Measurements from ENCODE around the gene MIER2.

MIER2 gene

GRCh38 chr19:307793-308420 lies 36.7 kb downstream of the MIER2 start:
- DNase-seq (ENCODE audit: low read depth), result no peak

GRCh38 chr19:307111-307531 lies 37.5 kb downstream of the MIER2 start:
- no peak for DNase-seq (ENCODE audit: low read depth)

DNA sequence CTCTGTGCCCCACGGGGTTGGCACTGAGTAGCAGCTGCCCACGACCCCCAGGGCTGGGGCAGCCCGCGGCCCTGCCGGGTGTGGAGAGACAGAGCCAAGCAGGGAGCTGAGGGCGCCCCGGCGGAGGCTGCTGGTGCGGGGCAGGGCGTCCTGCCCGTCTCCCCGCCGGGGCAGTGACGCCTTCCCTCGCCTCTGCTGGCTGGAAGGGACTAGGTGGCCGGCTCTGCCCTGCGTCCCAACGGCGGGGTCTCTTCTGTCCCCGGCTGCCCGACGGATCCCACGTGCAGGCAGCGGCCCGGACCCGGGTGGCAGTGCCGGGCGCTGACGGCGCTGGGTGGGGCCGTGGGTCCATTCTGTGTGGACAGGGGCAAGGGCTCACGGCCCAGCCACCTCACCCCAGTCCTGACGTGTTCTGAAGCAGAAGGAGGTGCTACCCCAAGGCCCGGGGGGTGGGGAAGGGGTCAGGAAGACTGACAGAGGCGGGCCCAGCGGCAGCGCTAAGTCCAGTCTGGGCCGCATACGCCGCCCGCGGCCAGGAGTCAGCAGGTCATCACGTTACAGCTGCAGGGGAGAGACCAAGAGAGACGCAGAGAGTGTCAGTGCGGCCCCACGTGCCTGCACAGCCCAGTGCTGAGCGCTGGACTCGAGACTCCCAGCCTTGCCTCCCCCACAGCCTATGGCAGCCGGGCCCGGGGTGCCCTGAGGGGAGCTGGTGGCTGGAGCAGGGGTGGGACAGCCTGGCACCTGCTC lies 38.3 kb downstream of the MIER2 start:
- no peak for DNase-seq (ENCODE audit: low read depth)

DNA sequence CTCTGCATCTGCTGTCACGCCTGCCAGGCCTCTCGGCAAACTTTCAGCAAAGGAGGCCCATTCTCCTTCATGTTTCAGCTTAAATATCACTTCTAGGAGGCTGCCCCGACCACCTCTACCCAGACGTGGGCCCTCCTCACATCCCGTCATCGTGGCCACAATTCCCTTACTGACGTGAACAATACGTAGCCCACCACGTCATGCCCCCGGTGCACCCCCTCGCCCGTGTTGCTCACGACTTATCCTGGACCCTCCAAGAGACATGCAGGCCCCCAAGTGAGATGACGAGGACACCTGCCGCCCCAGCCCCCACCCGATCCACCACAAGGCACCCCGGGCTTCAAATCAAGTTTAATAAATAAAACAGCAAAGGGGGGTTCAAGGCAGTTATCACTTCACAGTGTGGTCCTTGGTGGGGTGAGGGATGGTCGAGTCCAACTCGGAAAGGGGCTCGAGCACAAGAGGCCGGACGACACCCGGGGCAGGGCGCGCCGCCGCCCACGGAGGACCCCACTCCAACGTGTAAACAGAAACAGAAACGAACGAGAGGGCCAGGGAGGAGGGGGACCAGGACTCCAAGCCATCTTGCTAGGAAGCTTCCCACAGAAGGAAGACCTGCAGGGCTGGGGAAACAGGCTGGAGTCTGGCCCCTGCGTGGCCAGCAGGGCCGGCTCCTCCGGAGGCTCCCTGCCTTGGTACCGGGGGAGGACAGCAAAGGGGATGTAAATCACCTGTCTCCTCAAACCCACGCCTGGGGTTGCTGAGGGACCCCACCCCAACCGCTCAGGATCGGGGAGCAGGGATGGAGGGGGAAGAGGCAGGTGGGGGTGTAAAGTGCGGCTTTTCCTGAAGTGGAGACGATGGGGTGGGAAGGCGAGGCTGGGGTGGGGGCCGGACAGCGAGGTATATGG lies 39.1 kb downstream of the MIER2 start:
- no peak for DNase-seq (ENCODE audit: low read depth)

DNA sequence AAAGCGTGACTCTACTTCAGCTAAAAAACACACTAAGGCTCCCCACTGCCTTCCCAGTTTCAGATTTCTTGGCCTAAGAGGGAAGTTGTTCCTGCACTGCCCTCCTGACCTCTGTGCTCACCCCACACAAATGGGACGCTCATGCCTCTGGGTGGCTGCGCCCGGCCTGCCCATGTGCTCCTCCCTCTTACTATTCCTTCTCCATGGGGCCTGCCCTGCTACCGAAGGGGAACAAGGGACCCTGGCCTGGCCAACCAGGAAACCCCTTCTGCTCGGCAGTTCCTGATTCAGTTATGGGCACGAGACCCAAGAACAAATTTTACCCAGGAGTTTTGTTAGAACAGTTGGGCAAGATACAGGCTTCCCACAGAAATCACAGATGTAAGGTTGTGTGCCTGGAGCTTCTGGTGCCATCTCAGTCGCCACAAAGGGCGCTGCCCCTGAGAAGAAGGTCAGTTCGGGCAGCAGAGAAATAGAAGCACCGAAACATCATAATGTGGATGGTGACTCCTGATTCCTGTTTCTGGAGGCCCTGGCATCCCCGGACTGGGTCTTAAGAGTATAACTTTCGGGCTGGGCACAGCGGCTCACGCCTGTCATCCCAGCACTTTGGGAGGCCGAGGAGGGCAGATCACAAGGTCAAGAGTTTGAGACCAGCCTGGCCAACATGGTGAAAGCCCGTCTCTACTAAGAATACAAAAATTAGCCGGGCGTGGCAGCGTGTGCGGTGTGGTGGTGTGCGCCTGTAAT lies 47.9 kb downstream of the MIER2 start:
- DNase-seq (ENCODE audit: low read depth), result no peak

- no peak for DNase-seq (ENCODE audit: low read depth)
Observed at GRCh38 chr19:295687-296370, 48.8 kb downstream of the MIER2 start.

DNA sequence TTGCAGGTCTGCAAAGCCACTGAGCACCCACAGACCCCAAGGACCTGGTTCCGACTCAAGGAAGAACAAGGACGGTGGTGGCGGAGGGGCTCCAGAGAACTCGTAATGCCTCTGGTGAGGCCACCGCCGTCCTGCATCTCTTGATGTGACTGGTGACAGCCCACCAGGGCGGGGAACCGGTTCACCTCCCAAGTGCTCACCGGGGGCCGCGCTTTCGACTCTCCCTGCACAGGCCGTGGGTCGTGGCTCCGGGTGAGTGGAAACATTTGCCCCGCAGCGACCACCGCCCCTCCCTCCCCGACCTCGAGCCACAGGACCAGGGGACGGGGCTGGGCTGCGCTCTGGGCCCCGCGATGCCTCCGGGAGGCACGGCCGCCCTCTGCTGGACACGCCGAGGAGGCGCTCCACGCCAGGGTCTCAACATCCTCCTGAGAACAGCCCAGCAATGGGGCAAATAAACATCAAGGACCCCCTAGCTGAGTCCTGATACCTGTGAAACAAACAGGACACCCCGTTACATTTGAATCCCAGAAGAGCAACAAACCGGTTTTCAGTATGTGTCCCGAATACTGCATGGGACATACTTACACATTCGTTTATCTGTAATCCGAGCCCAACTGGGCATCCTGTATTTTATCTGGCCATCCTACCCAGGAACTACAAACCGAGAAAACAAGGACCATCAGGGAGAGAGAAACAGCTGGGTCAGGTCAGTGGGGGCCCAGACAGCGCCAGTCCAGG lies 49.5 kb downstream of the MIER2 start:
- DNase-seq (ENCODE audit: low read depth), result no peak

DNA sequence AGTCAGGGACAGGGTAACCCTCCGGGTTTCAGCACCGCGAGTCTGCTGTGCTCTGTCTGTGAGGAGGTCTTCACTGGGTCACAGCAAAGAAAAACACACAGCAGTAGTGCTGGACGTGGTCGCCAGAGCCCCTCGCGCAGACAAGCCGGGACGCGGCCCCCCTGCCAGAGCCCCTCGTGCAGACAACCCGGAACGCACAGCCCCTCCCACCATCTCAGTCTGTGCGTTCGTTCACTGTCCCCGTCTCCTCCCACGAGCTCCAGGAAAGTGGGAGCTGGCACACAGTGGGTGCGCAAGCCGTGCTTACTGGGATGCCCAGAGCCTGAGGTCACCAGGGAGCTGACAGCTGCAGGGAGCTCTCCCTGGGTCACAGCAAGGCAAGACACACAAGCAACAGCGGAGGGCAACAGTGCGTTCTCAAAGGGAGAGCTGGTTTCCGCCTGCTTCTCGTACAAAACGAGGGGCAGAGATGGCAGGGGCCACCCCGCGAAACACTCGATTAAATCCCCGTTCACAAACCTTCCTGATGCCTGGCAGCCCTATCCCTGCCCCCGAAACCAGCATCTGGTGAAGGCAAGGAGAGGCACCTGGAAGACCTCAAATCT lies 50.2 kb downstream of the MIER2 start:
- no peak for DNase-seq (ENCODE audit: low read depth)

DNA sequence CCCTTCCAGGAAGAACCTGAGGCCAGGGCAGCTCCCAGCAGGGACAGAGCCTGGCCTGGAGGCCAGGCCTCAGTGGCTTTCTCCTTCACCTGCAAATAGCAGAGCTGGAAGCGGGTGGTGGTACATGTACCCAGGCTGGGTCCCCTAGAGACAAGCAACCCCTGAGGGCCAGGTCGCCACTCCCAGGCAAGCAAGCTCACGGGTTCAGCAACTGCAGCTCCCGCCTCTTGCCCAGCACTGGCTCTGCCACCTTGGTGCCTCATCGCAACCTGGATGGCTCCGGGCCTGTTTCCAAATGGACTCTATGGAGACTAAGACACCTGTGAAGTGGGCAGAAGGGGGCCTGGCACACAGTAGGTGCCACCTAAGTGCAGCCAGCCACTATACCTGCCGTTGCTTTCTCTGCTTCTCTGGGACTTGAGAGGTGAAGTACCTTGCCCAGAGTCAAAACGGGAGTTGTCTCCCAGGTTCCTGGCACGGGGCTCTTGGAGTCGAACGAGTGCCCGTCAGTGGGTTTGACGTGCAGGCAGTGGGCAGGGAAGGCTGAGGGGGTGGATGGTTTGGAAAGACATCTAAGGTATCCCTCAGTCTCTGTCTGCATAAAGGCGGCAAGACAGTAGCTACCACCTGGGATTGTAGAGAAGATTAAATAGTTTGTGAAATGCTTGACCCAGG lies 51.0 kb downstream of the MIER2 start:
- no peak for DNase-seq (ENCODE audit: low read depth)

- no peak for DNase-seq (ENCODE audit: low read depth)
Observed at GRCh38 chr19:292951-293350, 51.6 kb downstream of the MIER2 start.

DNA sequence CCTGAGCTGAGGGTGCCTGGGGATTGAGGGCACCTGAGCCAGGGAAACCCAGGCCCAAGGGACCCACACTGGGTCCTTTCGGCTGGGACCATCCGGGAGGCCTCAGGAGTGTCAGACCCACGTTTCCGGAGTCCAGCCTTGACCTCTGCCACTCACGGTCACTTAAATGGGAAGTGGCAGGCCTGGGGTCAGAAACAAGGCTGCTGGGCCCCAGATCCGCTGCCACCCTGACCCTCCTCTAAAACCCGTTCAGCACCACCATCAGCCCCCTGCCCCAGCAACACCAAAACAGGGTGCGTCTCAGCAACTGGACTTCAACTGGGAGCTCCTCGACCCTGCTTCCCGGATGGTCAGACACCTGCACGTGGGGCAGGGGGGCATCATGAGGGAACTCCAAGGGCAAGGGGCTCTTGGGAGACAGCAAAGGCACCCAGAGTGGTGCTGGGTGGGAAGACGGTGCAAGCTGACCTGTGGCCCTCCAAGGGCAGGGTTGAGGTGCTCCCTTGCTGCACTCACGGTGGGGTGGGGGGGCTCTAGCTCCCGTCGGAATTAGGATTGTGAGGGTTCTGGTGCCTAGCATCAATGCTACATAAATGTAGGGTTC lies 52.2 kb downstream of the MIER2 start:
- no peak for DNase-seq (ENCODE audit: low read depth)

GRCh38 chr19:291561-292280 lies 52.9 kb downstream of the MIER2 start:
- DNase-seq (ENCODE audit: low read depth), result no peak

DNA sequence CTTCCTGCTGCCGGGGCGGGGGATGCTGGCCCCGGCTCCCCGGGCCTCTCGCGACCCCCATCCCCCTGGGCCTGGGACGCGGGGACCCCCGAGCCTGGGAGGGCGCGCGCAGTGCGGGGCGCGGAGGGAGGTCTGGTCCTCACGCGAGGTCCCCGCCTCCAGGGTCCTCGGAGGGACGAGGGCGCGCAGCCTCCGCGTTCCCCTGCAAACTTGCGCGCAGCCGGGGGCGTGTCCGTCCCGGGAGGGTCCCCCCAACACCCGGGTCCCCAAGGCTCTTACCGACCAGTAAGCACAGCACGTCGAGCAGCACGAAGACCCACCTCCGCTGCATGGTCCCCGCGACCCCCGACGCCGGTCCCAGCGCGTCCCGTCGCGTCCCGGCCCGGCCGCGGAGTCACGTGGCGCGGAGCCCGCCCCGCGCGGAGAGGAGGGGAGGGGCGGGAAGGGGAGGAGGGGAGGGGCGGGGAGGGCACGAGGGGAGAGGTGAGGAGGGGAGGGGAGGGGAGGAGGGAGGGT lies 53.5 kb downstream of the MIER2 start, which contains the start of gene PLPP2:
TSS of gene PLPP2 (minus strand) at position 398 of the 516 bp plus-strand sequence. CDS start at position 331, 67 bp downstream.
- DNase-seq (ENCODE audit: low read depth), result no peak

DNA sequence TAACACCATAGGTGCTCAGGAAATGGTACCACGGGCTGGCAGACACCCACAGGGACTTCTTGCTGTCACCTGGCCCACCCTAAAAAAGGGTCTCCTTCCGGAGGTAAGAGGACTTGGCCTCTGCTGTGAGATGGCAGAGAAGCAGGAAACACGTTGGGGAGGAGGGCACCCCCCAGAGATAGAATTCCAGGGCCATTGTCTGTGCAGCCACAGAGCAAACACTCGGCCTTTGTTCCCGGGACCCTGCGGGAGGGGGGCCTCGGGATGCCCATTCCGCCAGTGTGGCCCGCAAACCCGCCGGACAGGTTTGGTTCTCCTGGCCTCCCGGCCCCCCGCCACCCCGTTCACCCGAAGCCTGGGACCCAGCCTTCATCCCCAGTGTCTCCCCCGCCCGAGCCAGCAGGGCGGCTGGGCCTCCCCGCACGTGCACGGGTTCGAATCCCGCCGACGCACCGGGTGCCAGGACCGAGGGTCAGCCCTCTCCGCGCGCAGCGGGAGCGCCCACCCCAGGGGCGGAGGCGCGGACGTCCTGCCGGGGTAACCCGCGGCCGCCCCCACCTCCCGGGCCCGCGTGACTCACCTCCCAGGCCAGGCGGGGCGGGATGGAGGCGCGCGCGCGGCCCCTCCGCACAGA lies 54.1 kb downstream of the MIER2 start:
- no peak for DNase-seq (ENCODE audit: low read depth)

- no peak for DNase-seq (ENCODE audit: low read depth)
Observed at GRCh38 chr19:289651-290371, 54.8 kb downstream of the MIER2 start.

DNA sequence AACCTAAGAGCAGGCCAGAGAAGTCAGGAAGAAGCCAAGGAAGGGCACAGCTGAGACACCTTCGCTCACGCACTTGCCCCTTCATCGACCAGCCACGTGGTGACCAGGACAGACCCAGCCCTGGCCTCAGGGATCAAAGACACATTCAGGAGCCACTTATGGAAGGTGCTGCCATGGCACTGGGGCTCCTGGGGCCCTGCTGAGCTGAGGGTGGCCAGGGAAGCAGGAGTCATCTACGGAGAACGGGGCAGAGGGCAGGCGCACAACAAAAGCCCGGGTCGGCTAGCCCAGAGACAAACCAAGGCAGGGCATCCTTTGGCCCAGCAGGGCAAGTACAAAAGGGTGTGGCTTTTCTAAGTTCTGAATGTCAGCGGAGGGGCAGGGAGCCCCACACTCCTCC lies 55.7 kb downstream of the MIER2 start:
- DNase-seq (ENCODE audit: low read depth), result no peak

GRCh38 chr19:287381-287871 lies 57.2 kb downstream of the MIER2 start:
- no peak for DNase-seq (ENCODE audit: low read depth)
